ENCODE results near the gene ODF4. TPM values are rescaled to one million over a fixed set of nuclear protein-coding genes. Genes with fewer than 3 reads are reported as not detected.
A peak's percentile ranks its signal among the peaks of the same experiment; 100 is the strongest.

Gene ODF4
- total and polyA plus RNA-seq, 2 of the 13 experiments (the other 11 are each of a cell fraction or from before 2014, with no cell fraction given): not detected

DNA sequence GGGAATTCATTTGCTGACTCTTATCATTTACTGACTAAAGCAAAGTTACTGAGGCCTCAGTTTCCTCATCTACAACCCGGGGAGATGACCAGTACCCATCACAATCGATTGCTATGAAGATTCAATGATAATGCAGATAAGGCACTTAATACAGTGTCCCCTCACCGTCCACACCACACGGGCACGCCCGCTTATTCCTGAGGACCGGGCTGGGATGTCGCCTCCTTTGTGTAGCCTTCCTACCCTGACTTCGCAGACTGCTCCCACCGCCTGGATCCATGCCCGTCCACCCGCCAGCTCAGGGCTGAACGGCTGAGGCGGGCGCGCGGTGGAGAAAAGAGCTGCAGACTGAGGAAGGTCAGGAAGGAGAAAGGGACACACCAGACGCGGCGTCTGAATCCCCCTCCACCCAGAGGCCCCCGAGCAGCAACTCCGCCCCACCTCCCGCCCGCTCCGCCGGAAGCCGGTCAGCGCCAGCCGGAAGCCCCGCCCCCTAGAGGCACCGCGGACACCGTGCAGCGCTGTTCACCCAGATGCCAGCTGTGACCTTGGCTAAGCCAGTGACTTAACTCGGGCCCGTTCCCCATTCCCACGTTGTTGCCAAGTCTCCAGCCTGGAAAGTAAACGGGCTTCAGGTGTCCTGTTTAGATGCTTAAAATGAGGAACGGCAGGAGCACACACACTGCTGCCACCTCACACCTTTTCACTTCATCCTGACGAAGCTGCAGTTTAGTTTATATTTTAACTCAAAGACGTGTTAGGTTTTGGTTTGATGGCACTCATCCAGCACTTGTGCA lies 36.8 kb downstream of the ODF4 start, which contains the start of gene KRABD2 (continued):
- TF ChIP-seq, protein P1, sequence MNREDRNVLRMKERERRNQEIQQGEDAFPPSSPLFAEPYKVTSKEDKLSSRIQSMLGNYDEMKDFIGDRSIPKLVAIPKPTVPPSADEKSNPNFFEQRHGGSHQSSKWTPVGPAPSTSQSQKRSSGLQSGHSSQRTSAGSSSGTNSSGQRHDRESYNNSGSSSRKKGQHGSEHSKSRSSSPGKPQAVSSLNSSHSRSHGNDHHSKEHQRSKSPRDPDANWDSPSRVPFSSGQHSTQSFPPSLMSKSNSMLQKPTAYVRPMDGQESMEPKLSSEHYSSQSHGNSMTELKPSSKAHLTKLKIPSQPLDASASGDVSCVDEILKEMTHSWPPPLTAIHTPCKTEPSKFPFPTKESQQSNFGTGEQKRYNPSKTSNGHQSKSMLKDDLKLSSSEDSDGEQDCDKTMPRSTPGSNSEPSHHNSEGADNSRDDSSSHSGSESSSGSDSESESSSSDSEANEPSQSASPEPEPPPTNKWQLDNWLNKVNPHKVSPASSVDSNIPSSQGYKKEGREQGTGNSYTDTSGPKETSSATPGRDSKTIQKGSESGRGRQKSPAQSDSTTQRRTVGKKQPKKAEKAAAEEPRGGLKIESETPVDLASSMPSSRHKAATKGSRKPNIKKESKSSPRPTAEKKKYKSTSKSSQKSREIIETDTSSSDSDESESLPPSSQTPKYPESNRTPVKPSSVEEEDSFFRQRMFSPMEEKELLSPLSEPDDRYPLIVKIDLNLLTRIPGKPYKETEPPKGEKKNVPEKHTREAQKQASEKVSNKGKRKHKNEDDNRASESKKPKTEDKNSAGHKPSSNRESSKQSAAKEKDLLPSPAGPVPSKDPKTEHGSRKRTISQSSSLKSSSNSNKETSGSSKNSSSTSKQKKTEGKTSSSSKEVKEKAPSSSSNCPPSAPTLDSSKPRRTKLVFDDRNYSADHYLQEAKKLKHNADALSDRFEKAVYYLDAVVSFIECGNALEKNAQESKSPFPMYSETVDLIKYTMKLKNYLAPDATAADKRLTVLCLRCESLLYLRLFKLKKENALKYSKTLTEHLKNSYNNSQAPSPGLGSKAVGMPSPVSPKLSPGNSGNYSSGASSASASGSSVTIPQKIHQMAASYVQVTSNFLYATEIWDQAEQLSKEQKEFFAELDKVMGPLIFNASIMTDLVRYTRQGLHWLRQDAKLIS (CRISPR knock-in tag; IDR thresholded peaks at IDR 0.05): 0 out of 2 replicates have a peak, but pooled peaks have one; percentile 81
- TF ChIP-seq FOXK1 (CRISPR knock-in tag; IDR thresholded peaks at IDR 0.05; ENCODE audit: borderline replicate concordance, low read depth) (peak; percentile 59; the same call in 1 of the 2 replicates), ELF4 (CRISPR knock-in tag; IDR thresholded peaks at IDR 0.05; ENCODE audit: borderline replicate concordance) (no peak), ZNF644 (CRISPR knock-in tag; IDR thresholded peaks at IDR 0.05; ENCODE audit: low read depth) (no peak), ZNF816 (CRISPR knock-in tag; IDR thresholded peaks at IDR 0.05; ENCODE audit: borderline replicate concordance) (no peak), ZNF10 (CRISPR knock-in tag; IDR thresholded peaks at IDR 0.05; ENCODE audit: borderline replicate concordance, low read depth) (no peak), TOPORS (CRISPR knock-in tag; IDR thresholded peaks at IDR 0.05) (peak; percentile 49; the same call in 1 of the 2 replicates), CAMTA2 (CRISPR knock-in tag; IDR thresholded peaks at IDR 0.05; ENCODE audit: borderline replicate concordance) (no peak), ZNF20 (CRISPR knock-in tag; IDR thresholded peaks at IDR 0.05) (no peak), KLF9 (CRISPR knock-in tag; IDR thresholded peaks at IDR 0.05; ENCODE audit: low read depth) (0 out of 2 replicates have a peak, but pooled peaks have one; percentile 31), ZFP41 (CRISPR knock-in tag; IDR thresholded peaks at IDR 0.05; ENCODE audit: borderline replicate concordance) (no peak)
- TF ChIP-seq, protein P2, sequence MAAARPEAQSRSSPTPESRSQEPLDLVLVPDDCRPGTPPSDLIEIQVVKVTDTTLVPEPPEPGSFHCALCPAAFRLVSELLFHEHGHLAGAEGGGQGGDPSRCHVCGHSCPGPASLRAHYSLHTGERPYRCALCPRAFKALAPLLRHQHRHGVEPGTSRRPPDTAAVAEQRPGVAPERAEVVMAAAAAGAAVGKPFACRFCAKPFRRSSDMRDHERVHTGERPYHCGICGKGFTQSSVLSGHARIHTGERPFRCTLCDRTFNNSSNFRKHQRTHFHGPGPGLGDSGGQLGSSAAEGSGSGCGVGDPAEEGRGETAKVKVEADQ (CRISPR knock-in tag; IDR thresholded peaks at IDR 0.05; ENCODE audit: borderline replicate concordance): peak; percentile 65; the same call in 1 of the 2 replicates
- TF ChIP-seq, protein P3, sequence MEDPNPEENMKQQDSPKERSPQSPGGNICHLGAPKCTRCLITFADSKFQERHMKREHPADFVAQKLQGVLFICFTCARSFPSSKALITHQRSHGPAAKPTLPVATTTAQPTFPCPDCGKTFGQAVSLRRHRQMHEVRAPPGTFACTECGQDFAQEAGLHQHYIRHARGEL (CRISPR knock-in tag; IDR thresholded peaks at IDR 0.05): no peak
- TF ChIP-seq, protein P4, sequence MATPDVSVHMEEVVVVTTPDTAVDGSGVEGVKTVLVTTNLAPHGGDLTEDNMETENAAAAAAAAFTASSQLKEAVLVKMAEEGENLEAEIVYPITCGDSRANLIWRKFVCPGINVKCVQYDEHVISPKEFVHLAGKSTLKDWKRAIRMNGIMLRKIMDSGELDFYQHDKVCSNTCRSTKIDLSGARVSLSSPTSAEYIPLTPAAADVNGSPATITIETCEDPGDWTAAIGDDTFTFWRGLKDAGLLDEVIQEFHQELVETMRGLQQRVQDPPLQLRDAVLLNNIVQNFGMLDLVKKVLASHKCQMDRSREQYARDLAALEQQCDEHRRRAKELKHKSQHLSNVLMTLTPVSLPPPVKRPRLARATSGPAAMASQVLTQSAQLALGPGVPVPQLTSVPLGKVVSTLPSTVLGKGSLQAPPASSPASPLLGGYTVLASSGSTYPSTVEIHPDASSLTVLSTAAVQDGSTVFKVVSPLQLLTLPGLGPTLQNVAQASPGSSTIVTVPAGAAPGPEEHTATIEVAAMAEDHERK (CRISPR knock-in tag; IDR thresholded peaks at IDR 0.05; ENCODE audit: low read depth): no peak; the same call in 1 of the 2 replicates
- TF ChIP-seq, protein P5, sequence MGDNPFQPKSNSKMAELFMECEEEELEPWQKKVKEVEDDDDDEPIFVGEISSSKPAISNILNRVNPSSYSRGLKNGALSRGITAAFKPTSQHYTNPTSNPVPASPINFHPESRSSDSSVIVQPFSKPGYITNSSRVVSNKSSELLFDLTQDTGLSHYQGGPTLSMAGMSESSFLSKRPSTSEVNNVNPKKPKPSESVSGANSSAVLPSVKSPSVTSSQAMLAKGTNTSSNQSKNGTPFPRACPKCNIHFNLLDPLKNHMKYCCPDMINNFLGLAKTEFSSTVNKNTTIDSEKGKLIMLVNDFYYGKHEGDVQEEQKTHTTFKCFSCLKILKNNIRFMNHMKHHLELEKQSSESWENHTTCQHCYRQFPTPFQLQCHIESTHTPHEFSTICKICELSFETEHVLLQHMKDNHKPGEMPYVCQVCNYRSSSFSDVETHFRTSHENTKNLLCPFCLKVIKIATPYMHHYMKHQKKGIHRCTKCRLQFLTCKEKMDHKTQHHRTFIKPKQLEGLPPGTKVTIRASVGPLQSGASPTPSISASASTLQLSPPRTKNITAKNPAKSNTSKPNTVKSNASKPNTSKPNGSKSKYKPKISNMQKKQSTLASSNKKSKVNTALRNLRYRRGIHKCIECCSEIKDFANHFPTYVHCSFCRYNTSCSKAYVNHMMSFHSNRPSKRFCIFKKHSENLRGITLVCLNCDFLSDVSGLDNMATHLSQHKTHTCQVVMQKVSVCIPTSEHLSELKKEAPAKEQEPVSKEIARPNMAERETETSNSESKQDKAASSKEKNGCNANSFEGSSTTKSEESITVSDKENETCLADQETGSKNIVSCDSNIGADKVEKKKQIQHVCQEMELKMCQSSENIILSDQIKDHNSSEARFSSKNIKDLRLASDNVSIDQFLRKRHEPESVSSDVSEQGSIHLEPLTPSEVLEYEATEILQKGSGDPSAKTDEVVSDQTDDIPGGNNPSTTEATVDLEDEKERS (CRISPR knock-in tag; IDR thresholded peaks at IDR 0.05): peak; percentile 90
- TF ChIP-seq, protein P6, sequence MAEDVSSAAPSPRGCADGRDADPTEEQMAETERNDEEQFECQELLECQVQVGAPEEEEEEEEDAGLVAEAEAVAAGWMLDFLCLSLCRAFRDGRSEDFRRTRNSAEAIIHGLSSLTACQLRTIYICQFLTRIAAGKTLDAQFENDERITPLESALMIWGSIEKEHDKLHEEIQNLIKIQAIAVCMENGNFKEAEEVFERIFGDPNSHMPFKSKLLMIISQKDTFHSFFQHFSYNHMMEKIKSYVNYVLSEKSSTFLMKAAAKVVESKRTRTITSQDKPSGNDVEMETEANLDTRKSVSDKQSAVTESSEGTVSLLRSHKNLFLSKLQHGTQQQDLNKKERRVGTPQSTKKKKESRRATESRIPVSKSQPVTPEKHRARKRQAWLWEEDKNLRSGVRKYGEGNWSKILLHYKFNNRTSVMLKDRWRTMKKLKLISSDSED (CRISPR knock-in tag; IDR thresholded peaks at IDR 0.05): no peak
